Activated T-cell treated with anti-CD3 and anti-CD28 coated beads, Interleukin-2, amount 50 U/mL, for 1 hour (primary cell): ENCODE data around the gene DACT3.

Experiments
- DNase-seq: peaks from one replicate; pipeline ENCODE4 v3.0.0-alpha.2; 2020

DACT3 gene

DNA sequence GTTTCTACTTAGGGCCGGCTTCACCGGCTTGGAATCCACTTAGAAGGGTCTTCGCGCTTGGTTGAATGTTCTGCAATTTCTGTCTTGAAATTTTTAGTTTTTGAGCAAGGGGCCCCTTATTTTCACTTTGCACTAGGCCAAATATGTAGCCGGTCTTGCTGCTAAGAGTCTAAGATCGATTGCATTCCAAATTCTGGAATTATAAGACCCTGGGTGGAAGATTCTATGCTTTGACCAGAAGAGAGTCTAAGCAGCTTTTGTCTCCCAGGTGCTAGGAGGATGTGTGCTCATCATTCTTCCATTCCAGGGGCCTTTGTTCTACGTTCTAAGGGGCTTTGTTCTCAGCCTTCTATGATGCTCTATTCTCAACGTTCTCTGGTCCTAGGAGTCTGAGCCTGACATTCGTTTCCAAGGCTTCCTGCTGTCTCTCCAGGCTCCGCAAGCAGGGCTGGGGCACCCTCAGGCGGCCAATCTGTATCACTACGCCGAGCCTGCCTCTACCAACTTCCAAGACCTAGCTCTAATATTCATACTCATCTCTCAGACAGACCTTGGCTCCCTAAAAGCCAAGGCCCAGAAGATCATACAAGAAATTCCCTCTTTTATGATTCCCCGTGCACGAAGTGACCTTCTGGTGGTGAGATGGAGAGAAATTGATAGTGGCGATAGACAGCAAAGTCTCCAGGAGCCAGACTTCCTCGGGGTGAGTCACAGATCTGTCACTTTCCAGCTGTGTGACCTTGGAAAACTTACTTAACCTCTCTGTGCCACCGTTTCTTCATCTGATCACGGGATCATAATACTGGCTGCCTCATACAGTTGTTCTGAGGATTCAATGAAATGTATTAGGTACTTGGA lies 982 bp upstream of the DACT3 start:
- peak; percentile 75 for DNase-seq

DNA sequence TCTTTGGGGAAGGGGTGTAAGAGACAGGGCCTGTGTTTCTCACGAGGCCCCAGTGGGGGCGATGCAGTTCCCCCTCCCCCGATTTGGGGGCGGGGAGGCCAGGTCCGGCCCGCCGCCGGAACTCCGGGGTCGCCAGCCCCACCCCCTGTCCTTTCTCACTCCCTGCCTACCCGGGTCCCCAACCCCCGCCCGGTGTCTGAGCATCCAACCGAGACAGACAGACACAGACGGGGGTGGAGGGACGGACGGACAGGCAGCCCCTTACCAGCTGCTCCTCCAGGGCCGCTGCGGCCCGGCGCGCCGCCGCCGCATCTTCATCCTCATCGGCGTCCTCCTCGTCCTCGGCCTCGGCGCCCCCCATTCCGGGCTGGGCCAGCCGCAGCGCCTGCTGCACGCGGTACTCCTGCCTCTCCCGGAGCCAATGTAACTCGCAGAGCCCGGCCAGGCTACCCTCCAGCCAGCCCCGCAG lies 397 bp downstream of the DACT3 start:
- DNase-seq = peak; percentile 34

DNA sequence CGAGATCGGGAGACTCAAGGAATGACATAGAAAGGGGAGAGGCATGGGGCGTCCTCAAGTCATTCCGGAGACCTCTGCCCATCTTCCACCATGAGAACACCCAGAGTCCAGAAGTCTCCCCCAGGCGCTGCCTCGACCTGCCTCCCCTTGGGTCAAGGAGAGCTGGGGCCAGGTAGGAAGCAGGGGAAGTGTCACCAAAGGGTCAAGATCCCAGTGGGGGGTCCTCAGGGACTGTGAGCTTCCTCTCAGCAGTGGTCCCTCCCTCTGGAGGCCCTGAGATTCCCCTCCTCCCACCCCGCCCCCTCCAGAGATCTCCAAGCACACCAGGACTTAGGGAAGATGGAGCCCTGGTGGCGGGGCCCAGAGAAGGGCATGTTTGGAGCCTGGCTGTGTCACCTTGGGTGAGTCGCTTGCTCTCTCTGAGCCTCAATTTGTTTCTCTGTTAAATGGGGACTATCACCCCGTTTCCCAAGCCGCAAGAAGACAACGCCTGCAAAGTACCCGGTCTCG lies 919 bp downstream of the DACT3 start:
- DNase-seq = no peak

DNA sequence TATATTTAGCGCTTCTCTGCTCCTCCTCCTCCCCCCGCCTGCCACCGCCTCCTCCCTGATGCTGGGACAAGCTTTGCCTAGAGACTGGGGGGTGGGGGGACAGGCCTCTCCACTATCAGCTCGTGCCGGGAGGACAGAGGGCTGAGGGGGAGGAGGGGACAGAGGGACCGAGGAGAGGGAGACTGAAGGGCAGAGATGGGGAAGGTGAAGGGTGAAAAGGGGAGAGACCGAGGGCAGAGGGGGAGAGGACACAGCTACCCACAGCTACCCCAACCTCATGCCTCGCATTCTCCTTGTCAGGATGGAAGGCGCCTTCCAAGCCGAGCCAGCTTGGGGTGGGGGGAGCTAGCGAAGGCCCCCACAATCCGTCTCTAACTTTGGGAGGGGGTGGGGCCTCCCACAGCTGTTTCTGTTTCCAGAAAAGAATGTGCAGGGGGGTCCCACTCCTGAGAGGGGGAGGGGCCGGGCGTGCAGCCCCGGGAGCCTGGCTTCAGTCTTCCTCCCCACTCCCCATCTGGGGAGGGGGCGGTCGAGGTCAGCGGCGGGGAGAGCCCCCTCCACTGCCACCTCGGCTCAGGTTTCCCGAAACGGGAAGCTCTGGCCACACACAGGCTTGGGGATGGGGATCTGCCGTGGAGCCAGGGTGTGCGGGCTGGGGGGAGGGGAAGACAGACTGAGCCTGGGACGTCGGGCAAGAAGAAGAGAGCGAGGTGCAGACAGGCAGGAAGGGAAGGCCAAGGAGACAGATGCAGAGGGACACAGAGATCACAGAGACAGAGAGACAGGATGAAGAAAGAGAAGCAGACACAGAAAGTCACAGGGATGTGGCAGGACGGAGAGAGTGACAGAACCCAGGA lies 1.6 kb downstream of the DACT3 start:
- DNase-seq = no peak

DNA sequence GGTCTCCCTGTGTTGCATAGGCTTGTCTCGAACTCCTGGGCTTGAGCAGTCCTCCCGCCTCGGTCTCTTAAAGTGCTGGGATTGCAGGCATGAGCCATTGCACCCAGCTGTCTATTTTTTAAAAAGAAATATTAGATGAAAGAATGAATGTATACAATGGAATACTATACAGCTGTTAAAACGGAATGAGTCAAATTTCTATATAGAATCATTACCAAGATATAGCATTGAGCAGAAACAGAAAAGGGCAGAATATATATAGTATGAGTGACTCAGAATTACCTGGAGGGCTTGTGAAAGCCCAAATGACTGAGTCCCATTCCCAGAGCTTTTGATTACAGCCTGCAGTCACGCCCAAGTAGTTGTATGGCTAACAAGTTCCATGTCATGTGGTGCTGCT lies 4.4 kb downstream of the DACT3 start:
- no peak for DNase-seq

DNA sequence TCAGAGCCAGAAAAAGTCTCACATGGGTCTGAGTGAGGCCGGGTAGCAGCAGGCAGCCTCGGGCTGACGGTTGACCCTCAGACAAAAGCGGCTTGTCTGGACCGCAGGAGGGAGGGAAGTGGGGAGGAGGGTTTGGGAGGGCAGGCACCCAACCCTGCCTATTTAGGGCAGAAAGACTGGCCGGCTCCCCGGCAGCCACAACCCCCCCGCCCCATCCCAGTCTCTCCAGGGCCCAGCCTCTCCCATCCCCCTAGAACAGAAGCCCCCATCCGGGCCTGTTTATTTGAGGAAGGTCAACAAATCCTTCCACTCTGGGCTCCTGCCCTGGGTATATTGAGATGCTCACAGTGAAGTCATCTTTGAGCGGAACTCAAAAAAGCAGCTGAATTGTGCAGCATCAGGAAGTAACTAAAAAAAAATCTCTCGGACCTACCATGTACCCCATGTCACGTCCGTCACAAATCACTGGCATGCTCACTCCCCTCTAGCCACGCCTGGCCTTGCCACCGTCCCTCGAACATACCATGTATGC lies 6.3 kb downstream of the DACT3 start:
- no peak for DNase-seq

DNA sequence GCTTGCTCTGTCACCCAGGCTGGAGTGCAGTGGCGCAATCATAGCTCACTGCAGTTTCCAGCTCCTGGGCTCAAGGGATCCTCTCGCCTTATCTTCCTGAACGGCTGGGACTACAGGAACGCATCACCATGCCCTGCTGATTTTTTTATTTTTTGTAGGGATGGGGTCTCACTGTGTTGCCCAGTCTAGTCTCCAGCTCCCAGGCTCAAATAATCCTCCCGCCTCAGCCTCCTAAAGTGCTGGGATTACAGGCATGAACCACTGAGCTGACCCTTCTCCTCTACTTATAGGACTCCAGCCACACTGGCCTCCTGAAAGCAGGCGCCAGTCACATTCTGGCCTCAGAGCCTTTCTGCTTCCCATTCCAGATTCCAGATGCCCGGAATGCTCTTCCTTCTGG lies 10.5 kb downstream of the DACT3 start:
- no peak for DNase-seq

DNA sequence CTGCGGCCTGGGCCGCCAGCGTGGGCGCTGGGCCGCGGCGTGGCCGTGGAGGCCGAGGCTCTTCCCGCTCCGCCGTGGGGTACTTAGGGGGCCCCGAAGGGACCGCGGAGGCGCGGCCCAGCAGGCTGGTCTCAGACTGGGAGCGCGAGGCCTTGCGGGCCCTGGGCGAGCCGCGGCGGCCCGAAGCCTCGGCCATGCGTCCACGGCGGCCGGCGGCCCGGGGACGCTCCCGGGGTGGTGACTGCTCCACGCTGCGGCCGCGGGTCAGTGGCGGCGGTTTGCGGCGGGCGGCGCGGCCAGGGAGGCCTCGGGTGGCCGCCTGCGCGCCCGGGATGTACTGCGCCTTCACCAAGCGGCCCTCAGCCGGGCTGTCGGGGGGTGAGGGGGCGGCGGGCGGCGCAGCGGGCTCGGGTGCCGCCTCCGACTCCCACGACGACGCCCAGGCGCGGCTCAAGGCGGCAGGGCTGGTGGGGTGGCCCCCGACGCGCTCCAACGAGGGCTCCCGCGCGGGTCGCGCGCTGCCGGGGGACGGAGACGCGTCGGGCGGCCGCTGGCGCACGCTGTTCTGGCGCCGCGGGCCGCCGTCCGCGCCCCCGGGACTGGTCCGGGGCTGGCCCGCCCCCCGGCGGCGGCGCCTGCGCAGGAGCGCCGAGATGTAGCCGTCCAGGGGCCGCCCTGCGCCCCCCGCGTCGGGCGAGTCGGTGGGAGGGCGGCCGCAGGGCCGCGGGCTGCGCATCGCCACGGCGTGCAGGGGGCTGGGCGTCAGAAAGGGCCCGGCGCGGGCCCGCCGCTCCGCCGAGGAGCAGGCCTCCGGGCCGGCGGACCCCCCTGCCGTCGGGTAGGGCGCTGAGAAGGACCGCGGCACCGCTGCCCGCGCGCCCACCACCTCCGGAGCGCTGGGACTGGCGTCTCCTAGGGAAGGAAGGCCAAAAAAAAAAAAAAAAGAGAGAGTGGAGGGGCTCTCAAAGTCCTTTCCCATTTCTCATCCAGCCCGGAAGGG lies 11.7 kb downstream of the DACT3 start:
- no peak for DNase-seq

DNA sequence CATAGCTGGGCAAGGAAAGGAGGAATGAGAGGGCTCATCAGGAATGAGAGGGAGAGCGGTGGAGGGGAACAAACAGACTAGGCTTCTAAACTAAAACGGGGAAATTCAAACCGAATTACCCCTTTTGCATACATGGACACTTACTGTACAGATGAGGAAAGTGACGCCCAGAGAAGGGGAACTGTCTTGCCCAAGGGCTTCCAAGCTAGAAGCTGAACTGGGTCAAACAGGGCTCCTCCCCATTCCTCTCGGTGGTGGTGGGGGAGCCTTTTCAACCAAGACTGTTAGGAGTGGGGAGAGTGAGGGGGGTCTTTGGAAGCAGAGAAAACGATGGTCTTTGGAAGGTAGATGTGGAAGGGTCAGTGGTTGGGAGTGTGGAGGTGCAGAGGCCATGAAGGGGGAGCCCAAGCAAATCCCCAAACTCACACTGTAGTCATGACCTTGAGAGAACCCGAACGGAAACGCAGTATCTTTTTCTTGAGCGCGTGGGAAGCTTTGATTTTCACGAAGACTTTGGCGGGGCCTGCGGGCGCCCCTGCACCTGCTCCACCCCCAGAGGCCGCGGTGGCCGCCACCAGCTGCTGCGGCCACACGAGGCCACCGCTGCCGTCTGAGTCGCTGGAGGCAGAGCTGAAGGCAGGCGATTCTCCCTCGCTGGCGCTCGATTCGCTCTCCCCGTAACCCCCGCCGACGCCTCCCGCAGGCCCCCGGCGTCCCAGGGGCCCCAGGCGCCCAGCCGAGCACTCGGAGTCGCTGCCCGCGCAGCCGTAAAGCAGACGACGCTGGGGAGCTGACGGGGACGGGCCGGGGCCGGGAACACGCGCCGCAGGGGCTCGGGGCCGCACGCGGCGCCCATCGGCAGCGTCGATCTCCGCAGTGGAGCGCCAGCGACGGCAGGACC lies 12.7 kb downstream of the DACT3 start:
- no peak for DNase-seq

DNA sequence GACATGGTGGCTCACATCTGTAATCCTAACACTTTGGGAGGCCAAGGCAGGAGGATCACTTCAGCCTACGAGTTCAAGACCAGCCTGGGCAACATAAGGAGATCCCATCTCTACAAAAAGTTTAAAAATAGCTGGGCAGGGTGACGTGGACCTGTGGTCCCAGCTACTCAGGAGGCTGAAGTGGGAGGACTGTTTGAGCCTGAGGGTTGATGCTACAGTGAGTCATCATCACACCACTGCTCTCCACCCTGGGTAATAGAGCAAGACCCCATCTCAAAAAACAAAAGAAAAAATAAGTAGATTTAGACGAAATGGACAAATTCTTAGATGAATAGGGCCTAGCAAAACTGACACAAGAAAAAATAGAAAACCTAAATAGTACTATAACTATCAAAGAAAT lies 14.6 kb downstream of the DACT3 start:
- no peak for DNase-seq

DNA sequence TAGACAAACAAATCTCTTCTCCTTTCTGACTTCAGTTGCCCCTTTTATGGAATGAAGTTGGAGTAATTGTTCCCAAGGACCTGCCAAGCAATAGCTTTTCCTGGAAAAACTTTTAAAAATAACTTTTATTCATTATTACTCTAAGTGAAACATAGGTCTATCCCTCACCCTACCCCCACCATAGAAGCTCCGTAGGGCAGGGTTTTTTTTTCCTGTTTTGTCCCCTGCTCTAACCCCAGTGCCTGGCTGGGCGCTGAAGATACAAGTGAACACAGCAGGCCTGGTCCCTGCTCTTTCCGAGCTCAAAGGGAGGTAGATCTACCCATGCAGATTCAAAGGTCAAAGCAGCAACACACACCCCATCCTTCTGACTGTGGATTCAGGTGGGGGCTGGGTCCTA lies 16.3 kb downstream of the DACT3 start:
- no peak for DNase-seq

DNA sequence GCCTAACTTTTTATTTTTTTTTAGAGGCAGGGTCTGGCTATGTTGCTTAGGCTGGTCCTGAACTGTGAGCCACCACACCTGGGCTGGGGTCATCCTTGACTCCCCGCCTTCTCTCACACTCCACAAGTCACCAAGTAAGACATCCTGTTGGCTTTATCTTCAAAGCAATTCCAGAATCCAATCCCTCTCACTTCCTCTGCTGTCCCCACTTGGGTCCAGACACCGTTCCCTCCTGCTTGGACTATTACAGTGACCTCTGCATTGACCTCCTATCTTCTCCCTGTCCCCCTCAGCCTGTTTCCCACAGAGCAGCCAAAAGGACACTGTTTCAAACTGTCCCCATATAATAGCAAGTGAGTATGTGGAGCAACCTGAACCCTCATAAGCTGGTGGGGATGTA lies 20.3 kb downstream of the DACT3 start:
- DNase-seq = no peak

DNA sequence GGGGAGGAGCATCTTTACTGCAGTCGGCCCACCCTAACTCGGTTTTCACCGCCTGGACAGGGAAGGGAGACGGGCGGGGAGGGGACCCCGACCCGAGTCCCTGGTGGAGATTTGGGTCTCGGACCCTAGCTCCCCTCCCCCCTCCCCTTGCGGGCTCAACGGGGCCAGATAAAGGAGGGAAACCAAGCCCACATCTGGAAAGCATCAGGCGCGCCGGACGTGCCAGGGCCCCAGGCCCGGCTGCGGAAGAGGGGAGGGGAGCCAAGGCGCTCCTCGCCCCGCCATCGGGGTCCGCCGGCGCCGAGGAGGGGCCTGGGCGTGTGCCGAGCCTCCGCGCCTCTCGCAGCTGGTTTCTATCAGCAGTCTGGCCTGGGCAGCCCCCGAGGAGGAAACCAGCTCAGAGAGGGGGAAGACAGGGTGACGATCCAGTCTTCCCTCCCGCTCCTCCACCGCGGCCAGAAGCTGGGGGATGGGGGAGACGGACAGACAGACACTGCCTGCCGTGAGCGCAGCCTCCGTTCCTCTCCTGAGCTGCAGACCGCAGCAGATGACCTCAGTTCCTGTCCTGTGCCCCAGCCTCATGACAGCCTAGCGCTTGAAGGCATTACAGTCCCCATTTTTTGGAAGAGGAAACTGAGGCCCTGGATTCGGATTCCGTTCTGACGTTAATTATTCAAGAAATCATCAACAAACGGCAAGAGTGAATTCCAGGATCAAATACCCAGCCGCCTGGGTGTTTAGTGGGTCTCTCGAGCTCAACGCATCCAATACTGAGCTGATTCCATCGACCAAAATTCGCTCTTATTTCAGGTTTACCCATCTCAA lies 21.4 kb downstream of the DACT3 start:
- DNase-seq = no peak

DNA sequence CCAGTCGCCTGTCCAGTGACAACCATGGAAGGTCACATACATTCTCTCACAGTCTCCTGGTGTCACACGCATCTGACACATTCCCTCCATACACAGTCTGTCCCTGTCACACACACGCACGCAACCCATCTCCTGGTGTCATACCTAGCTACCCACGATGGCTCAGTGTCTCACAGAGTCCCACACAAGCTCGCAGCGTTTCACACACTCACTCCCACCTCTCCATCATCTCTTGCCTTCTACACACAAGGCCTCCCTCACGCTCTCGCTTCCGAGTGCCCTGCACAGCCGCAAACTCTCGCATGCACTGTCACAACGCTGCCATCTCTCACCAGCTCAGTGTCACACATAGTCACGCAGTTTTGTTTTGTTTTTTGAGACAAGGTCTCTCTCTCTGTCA lies 23.8 kb downstream of the DACT3 start:
- DNase-seq = no peak

DNA sequence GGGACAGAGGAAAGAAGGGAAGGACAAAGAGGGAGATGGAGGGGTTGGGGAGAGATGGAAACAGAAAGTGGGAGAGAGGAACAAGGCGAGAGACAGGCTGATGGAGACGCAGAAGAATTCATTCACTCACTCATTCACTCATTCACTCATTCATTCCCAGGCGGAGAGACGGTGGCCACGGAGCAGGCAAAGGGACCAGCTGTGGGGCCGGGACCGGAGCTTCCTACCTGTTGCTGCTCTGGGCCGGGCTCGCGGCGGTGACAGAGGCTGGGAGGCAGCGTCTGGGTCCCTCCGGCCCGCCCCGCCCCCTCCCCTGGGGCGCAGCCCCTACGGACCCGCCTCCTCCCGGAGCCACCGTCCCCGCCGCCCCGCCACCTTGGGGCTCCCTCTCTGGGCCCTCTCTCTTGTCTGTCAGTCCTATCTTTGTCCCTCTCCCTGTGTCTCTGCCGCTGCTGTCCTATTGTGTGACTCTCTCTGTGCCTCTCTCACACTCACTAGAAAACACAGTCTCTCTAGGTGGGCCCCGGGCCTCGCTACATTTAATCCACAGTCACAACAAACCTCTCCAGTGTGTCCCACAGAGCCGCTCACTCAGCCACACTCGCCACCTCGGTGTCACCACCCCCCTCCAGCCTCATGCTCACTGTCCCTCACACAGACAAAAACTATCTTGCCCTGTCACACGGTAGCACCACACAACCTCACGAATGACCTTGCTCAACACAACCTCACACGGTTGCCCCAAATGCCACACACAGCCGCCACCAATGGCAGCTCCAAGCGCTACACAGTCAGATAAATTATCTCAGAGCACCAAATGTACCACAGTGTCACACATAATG lies 24.8 kb downstream of the DACT3 start, which contains the start of gene GNG8:
GNG8 (minus strand) TSS at position 283 of the 842 bp plus-strand sequence. CDS start 1,520 bp downstream, outside the sequence.
- peak; percentile 44 for DNase-seq

DNA sequence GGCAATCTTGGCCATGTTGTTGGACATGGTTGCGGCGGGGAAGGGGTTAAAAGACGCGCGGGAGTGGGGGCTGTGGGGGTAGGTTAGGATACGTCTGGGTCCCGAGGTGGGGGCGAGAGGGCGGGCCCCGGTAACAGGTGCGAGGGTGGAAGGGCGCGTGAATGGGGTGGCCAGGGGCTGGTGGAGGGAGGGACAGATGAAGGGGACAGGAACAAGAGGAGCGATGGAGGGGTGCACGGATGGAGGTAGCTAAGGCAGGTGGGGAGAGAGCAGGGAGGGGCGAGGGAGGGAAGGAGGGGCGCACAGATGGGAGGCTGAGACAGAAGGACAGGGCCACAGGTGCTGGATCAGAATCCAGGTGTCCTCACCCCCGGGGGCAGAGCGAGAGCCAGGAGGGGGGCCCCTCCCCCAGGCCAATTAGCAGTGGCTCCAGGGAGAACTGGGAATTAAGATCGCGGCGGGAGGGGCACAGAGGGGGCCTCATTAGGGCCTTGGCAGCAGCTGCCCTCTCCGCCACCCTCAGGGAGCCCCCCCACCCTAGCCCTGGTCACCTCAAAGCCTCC lies 26.2 kb downstream of the DACT3 start:
- DNase-seq = no peak

DNA sequence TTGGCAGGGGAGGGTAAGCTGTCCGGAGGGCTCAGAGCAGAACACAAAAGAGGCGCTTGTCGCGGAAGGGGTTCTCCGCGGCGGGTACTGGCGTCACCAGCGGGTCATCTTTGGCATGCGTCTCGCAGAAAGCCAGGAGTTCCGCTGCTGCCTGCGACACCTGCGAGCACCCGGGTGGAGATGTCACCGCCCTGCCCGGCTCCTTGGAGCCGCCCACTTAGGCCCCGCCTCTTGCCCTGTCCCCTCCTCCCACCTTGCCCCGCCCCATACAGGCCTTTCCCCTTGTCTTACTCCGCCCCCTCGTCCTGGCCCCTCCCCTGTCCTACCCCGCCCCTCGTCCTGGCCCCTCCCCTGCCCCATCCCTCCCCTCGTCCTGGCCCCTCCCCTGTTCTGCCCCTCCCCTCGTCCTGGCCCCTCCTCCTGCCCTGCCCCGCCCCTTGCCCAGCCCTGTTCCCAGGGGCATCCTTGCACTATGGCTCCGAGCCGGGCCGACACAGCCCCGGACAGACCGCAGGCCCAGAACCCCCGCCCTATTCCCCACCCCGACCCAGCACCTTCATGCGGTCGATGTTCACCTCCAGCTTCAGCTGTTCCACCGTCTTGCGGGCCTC lies 26.8 kb downstream of the DACT3 start:
- DNase-seq = peak; percentile 98

DNA sequence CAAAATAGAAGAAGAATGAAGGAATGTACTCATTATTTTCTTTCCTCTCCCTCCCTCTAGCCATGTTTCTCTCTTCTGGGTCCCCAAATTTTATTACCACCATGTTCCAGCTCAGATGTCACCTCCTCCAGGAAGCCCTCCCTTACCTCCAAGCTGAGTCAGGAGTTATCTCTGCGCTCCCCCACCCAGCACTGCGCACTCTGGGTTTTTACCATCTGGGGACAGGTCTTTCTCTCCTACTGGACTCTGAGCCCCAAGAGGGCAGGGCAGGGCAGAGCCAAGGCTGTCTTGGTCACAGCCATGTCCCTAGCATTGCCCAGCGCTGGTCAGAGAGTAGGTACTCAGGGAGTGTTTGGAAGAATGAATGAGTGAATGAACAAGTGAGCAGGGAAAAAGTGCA lies 27.9 kb downstream of the DACT3 start:
- no peak for DNase-seq
